Measurements from ENCODE around the gene SYCP2L.

GRCh38 chr6:11013721-11014070 lies 126.8 kb downstream of the SYCP2L start:
- TF ChIP-seq EZH2 (IDR thresholded peaks at IDR 0.05; ENCODE audit: low read depth, unreplicated experiment) (no peak), CTCF (conservative IDR thresholded peaks at IDR 0.05; ENCODE audit: low read depth in 2 of 2) (peak; percentile 30 to 43), ZNF114 (CRISPR knock-in tag; IDR thresholded peaks at IDR 0.05) (no peak), CREB1 (CRISPR knock-in tag; IDR thresholded peaks at IDR 0.05; ENCODE audit: low read depth) (no peak), POLR2AphosphoS5 (IDR thresholded peaks at IDR 0.05; ENCODE audit: low read depth) (no peak), REST (IDR thresholded peaks at IDR 0.05; ENCODE audit: unreplicated experiment) (no peak), STAT1 (IDR thresholded peaks at IDR 0.05; ENCODE audit: unreplicated experiment) (no peak), JUNB (IDR thresholded peaks at IDR 0.05; ENCODE audit: unreplicated experiment) (no peak), NANOG (IDR thresholded peaks at IDR 0.05; ENCODE audit: borderline replicate concordance) (no peak), EZH2phosphoT487 (IDR thresholded peaks at IDR 0.05; ENCODE audit: unreplicated experiment) (no peak)
